ENCODE measurements around the gene RANBP1. TPM values are rescaled to one million over a fixed set of nuclear protein-coding genes. Genes with fewer than 3 reads are reported as not detected.

RANBP1 gene
- total RNA-seq, 2 experiments from 2014 or later, result 406 to 570 TPM

DNA sequence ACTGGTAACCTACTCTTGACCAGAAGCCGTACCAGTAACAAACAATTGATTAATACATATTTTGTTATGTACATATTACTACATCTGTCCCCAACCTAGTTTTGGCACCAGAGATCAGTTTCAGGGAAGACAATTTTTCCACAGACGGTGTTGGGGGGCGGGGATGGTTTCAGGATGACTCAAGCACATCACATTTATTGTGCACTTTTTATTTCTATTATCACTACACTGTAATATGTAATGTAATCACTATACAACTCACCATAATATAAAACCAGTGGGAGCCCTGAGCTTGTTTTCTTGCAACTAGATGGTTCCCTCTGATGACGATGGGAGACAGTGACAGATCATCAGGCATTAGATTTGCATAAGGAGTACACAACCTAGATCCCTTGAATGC lies 20.4 kb upstream of the RANBP1 start:
- no peaks in the 10 kb centered on the region for H3K4me1 ChIP-seq (ENCODE audit: insufficient read depth, low read length, poor library complexity, severe bottlenecking)
- H3K79me2 ChIP-seq (ENCODE audit: insufficient read depth, low read depth, low read length), result no peaks in the 10 kb centered on the region
- no peak overlapping the region for H3K27ac ChIP-seq (ENCODE audit: low read depth, low read length, poor library complexity, severe bottlenecking)
- ChIA-PET CTCF (ENCODE audit: unreplicated experiment) (no interaction called here), POLR2A (no interaction called here)
- no peak overlapping the region for H3K4me3 ChIP-seq (ENCODE audit: low read depth, low read length, poor library complexity, severe bottlenecking)
- no peak overlapping the region for H2AFZ ChIP-seq (ENCODE audit: low read length)
- H3K9me2 ChIP-seq (ENCODE audit: insufficient read depth, low read length), result no peaks in the 10 kb centered on the region
- TF ChIP-seq, protein P1, sequence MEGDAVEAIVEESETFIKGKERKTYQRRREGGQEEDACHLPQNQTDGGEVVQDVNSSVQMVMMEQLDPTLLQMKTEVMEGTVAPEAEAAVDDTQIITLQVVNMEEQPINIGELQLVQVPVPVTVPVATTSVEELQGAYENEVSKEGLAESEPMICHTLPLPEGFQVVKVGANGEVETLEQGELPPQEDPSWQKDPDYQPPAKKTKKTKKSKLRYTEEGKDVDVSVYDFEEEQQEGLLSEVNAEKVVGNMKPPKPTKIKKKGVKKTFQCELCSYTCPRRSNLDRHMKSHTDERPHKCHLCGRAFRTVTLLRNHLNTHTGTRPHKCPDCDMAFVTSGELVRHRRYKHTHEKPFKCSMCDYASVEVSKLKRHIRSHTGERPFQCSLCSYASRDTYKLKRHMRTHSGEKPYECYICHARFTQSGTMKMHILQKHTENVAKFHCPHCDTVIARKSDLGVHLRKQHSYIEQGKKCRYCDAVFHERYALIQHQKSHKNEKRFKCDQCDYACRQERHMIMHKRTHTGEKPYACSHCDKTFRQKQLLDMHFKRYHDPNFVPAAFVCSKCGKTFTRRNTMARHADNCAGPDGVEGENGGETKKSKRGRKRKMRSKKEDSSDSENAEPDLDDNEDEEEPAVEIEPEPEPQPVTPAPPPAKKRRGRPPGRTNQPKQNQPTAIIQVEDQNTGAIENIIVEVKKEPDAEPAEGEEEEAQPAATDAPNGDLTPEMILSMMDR (conservative IDR thresholded peaks at IDR 0.05; ENCODE audit: low read length), result no peak
- no peak for TF ChIP-seq EZH2phosphoT487 (IDR thresholded peaks at IDR 0.05; ENCODE audit: borderline replicate concordance, low read depth, low read length)
- DNase-seq (ENCODE audit: low spot score), result no peak
- no peak overlapping the region for H3K4me2 ChIP-seq (ENCODE audit: low read length)
- intact Hi-C loops (cut with micrococcal nuclease; ENCODE audit: unreplicated experiment), result no loop called here
- H3K9me3 ChIP-seq (ENCODE audit: low read length), result peaks cover 10% of the 10 kb centered on the region; the same call in 1 of the 2 replicates
- peaks cover 95% of the 10 kb centered on the region for H3K36me3 ChIP-seq (ENCODE audit: insufficient read depth, low read length)
- BruUV-seq (replicated peaks), result no TSS peak
- no peaks in the 10 kb centered on the region for H4K20me1 ChIP-seq (ENCODE audit: insufficient read depth, low read length)

DNA sequence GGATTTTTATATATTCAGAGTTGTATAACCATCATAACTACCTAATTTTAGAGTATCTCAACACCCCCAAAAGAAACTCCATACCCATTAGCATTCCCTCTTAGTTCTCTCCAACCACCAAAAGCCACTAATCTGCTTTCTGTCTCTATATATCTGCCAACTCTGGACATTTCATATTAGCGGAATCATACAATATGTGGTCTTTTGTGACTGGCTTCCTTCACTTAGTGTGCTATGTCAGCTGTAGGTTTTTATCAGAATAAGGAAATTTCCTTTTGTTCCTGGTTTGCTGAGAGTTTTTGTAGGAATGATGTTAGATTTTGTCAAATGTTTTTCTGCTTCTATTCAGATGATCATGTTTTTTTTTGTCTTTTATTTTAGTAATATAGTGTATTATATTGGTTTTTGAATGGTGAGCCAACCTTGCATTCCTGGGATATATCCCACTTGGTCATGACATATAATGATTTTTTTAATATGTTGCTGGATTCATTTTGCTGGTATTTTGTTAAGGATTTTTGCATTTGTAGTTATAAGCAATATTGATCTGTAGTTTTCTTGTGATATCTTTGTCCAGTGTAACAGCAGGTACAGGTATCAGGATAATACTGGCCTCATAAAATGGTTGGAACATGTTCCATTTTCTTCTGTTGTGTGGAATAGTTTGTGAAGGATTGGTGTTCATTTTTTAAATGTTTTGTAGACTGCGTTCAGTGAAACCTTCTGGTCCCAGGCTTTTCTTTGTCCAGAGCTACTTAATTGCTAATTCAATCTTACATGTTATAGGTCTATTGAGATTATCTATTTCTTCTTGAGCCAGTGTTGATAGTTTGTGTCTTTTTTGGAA lies 19.1 kb upstream of the RANBP1 start:
- no peaks in the 10 kb centered on the region for H3K79me2 ChIP-seq (ENCODE audit: insufficient read depth, low read depth, low read length)
- BruUV-seq (replicated peaks), result no TSS peak

More for the DNA sequence above, 19.1 kb upstream of the RANBP1 start:
- CTCF ChIA-PET (ENCODE audit: unreplicated experiment), result no interaction called here
- POLR2A ChIA-PET, result no interaction called here
- Histone ChIP-seq H3K27ac (ENCODE audit: low read depth, low read length, poor library complexity, severe bottlenecking) (no peak overlapping the region), H3K4me1 (ENCODE audit: insufficient read depth, low read length, poor library complexity, severe bottlenecking) (no peaks in the 10 kb centered on the region), H3K9me3 (ENCODE audit: low read length) (peaks cover 10% of the 10 kb centered on the region; the same call in 1 of the 2 replicates), H2AFZ (ENCODE audit: low read length) (no peak overlapping the region), H3K36me3 (ENCODE audit: insufficient read depth, low read length) (peaks cover 95% of the 10 kb centered on the region), H3K4me2 (ENCODE audit: low read length) (no peak overlapping the region), H4K20me1 (ENCODE audit: insufficient read depth, low read length) (no peaks in the 10 kb centered on the region), H3K9me2 (ENCODE audit: insufficient read depth, low read length) (no peaks in the 10 kb centered on the region), H3K4me3 (ENCODE audit: low read depth, low read length, poor library complexity, severe bottlenecking) (no peak overlapping the region)
- no peak for DNase-seq (ENCODE audit: low spot score)
- intact Hi-C loops (cut with micrococcal nuclease; ENCODE audit: unreplicated experiment), result no loop called here
- TF ChIP-seq, protein P1 (conservative IDR thresholded peaks at IDR 0.05; ENCODE audit: low read length), result no peak
- no peak for TF ChIP-seq EZH2phosphoT487 (IDR thresholded peaks at IDR 0.05; ENCODE audit: borderline replicate concordance, low read depth, low read length)

Measured in OCI-LY7 (cell line).